HCT116 (cell line): ENCODE data around the gene GBE1.
"Not testable (repeated sequence)": the region's sequence is repeated elsewhere in the genome, so short reads cannot be mapped to it uniquely, and the experiment has no call there.

Experiments
- EZH2 ChIP-seq: fragments of 200-600 bp; sonication (generic); IDR thresholded peaks from 2 replicates; pipeline ENCODE4 v1.6.1; 2017; ENCODE audit warnings: antibody characterized with exemption, mixed run types
- FOSL1 ChIP-seq: IDR thresholded peaks from 2 replicates; pipeline ENCODE4 v1.6.1; 2012; ENCODE audit warnings: low read depth
- JUND ChIP-seq: IDR thresholded peaks from 2 replicates; pipeline ENCODE4 v1.6.1; 2012
- POLR2A ChIP-seq: IDR thresholded peaks from 2 replicates; pipeline ENCODE4 v1.7.0; 2011; ENCODE audit warnings: borderline replicate concordance; ENCODE audit not compliant: insufficient read depth, insufficient read length; ENCODE audit errors: extremely low read depth
- POLR2AphosphoS5 ChIP-seq: IDR thresholded peaks from 2 replicates; pipeline ENCODE4 v1.6.1; 2011; ENCODE audit warnings: mild to moderate bottlenecking, low read depth, low read length, moderate library complexity
- SIN3A ChIP-seq: IDR thresholded peaks from 2 replicates; pipeline ENCODE4 v1.6.1; 2012; ENCODE audit warnings: low read depth
- TCF7L2 ChIP-seq: IDR thresholded peaks from 2 replicates; pipeline ENCODE4 v1.7.0; 2011; ENCODE audit warnings: borderline replicate concordance, inconsistent platforms; ENCODE audit not compliant: insufficient read depth, insufficient read length; ENCODE audit errors: extremely low read depth
- TF ChIP-seq, protein P1 (sequence below), 3 experiments: fragments of 200-600 bp in 1 of 3; sonication (generic) in 1 of 3; IDR thresholded peaks in 2 of 3; conservative IDR thresholded peaks in 1 of 3; 2 replicates each; pipeline ENCODE4 v1.5.1; 2012 to 2017; ENCODE audit warnings: low read depth in 2 of 3, low read length in 2 of 3, antibody characterized with exemption in 1 of 3, borderline replicate concordance in 1 of 3, control low read depth in 1 of 3, mild to moderate bottlenecking in 1 of 3, mixed read lengths in 1 of 3, mixed run types in 1 of 3, moderate library complexity in 1 of 3; ENCODE audit not compliant: insufficient read depth in 1 of 3
- TF ChIP-seq, protein P2 (sequence below): IDR thresholded peaks from 2 replicates; pipeline ENCODE4 v1.6.1; 2012; ENCODE audit warnings: low read depth

DNA sequence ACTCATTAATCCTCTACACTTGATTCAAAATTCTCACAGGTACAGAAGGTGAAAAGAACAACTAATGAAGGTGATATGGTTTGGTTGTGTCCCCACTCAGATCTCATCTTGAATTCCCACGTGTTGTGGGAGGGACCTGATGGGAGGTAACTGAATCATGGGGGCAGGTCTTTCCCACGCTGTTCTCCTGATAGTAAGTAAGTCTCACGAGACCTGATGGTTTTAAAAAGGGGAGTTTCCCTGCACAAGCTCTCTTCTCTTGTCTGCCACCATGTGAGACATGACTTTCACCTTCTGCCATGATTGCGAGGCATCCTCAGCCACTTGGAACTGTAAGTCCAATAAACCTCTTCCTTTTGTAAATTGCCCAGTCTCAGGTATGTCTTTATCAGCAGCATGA lies 2.7 kb downstream of the GBE1 start:
- not testable (repeated sequence) for TF ChIP-seq EZH2, POLR2A, POLR2AphosphoS5, SIN3A, JUND, TCF7L2, FOSL1
- TF ChIP-seq, protein P1, sequence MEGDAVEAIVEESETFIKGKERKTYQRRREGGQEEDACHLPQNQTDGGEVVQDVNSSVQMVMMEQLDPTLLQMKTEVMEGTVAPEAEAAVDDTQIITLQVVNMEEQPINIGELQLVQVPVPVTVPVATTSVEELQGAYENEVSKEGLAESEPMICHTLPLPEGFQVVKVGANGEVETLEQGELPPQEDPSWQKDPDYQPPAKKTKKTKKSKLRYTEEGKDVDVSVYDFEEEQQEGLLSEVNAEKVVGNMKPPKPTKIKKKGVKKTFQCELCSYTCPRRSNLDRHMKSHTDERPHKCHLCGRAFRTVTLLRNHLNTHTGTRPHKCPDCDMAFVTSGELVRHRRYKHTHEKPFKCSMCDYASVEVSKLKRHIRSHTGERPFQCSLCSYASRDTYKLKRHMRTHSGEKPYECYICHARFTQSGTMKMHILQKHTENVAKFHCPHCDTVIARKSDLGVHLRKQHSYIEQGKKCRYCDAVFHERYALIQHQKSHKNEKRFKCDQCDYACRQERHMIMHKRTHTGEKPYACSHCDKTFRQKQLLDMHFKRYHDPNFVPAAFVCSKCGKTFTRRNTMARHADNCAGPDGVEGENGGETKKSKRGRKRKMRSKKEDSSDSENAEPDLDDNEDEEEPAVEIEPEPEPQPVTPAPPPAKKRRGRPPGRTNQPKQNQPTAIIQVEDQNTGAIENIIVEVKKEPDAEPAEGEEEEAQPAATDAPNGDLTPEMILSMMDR (IDR thresholded peaks at IDR 0.05 in 2 of 3, conservative IDR thresholded peaks at IDR 0.05 in 1 of 3; ENCODE audit: borderline replicate concordance in 1 of 3, insufficient read depth in 1 of 3, low read depth in 2 of 3, low read length in 2 of 3) = not testable (repeated sequence)
- TF ChIP-seq, protein P2, sequence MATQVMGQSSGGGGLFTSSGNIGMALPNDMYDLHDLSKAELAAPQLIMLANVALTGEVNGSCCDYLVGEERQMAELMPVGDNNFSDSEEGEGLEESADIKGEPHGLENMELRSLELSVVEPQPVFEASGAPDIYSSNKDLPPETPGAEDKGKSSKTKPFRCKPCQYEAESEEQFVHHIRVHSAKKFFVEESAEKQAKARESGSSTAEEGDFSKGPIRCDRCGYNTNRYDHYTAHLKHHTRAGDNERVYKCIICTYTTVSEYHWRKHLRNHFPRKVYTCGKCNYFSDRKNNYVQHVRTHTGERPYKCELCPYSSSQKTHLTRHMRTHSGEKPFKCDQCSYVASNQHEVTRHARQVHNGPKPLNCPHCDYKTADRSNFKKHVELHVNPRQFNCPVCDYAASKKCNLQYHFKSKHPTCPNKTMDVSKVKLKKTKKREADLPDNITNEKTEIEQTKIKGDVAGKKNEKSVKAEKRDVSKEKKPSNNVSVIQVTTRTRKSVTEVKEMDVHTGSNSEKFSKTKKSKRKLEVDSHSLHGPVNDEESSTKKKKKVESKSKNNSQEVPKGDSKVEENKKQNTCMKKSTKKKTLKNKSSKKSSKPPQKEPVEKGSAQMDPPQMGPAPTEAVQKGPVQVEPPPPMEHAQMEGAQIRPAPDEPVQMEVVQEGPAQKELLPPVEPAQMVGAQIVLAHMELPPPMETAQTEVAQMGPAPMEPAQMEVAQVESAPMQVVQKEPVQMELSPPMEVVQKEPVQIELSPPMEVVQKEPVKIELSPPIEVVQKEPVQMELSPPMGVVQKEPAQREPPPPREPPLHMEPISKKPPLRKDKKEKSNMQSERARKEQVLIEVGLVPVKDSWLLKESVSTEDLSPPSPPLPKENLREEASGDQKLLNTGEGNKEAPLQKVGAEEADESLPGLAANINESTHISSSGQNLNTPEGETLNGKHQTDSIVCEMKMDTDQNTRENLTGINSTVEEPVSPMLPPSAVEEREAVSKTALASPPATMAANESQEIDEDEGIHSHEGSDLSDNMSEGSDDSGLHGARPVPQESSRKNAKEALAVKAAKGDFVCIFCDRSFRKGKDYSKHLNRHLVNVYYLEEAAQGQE = not testable (repeated sequence)
